Midbrain (tissue), 1 donor: ENCODE measurements around the gene PHACTR3.

ENCODE experiments used
- DNase-seq: peaks from one replicate; lab custom pipeline; 2025; lab: John Stamatoyannopoulos, UW

PHACTR3 gene

GRCh38 chr20:59751075-59751711 is 146.9 kb downstream of the PHACTR3 start:
- peak; percentile 86 for DNase-seq

DNA sequence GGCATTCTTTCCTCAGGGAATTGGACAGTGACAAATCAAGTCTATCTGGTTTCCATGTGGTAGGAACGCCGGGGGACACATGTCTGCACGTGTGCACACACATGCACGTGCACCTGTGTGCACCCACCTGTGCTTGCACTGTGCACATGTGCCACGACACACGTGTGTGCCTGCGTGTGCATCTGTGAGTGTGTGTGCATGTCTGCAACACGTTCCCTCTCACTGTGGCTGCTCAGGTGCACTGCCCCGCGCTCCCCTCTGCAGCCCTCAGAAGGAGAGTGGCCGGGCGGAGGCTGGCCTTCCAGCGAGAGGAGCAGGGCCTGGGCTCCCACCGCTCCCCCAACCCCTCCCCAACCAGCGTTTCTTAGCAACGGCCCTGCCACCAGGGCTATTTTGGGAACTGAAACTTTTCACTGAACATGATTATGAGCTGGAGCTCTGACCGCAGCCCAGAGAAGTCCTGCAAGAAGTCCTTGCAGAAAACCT is 147.8 kb downstream of the PHACTR3 start:
- DNase-seq = peak; percentile 43

DNA sequence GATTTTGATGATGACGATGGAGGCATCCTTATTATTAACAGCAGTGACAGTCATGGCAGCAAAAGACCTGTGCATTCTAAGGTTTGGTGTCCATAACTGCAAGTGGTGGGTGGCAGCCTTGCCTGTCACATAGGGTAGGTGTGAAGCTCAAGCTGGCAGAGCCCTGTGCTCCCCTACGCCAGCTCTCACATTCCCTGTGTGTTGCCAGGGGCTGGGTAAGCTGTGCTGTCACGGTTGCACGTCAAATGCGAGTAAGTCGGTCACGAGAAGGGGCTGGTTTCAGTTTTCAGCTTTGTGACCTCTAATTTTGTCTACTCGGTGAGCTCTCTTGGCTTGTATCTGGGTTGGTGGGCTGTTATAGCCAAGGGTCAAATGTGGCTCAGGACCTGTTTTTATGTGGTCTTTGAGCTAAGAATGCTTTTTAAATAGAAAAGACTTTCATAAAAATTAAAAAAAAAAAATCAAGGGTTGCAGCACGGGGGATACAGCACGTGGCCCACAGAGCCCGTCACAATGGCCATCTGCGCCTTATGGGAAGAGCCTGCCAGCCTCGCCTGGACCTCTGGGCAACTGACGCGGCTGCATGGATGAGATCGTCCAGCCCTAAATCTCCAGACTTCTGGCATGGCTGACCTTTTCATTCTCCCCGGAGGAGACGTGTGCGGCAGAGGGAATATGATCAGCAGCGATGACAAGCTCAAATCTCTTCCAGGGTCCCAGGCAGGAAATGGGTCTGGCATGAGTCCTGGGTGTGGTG is 148.5 kb downstream of the PHACTR3 start:
- no peak for DNase-seq

DNA sequence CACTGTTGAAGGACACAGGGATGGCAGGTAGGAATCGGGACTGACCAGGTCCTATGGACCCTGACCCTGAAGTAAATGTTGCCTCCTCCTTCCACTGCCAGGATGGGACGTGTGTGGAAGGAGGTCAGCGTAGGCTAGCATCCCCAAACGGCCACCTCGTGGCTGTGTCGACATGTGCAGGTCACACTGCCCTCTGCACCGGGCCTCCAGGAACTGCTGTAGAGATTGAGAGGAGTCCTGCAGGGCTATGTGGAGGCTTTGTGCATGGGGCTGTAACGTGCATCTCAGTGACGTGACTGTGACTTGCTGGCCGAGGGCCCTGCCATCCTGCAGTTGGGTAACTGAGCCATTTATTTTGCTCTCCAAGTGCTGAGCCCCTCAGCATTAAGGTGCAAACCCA is 149.5 kb downstream of the PHACTR3 start:
- DNase-seq = no peak

DNA sequence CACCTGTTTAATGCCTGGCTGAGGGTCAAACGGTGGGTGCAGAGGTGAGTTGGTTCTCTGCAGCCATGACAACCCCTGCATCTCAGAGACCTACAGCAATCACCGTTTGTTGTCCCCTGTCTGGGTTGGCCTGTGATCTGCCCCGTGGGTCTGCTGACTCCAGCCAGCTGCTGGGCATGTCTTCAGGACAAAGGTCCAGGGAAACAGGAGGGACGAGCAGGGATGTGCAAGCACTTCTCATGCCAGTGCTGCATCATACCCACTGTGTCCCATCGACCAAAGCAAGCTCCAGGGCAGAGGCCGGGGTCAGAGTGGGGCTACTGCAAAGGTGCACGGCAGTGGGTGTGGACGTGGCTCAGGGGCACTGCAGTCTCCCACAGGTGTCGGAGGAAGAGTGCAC is 150.2 kb downstream of the PHACTR3 start:
- DNase-seq = no peak

DNA sequence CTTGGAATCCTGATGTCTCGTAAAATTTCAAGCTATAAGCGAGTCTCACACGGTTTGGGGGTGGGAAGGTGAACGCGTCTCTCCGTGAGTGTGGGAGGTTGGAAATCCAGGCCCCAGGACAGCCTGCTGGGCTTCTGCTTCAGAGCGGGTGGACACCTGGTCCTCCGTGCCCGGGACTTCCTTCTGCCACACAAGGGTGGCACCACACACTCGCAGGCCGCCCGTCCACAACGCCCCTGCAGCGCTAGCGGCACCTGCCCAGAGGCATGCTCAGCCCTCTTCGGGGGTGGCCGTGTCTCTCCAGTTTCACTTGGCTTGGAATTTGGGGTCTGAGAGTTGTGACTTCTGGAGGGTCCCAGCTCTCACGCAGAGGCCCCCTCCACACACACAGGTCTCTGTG is 151.9 kb downstream of the PHACTR3 start:
- DNase-seq = no peak

- DNase-seq = no peak
Measured at GRCh38 chr20:59764037-59764436, 159.7 kb downstream of the PHACTR3 start.

GRCh38 chr20:59765599-59766177 is 161.3 kb downstream of the PHACTR3 start:
- no peak for DNase-seq

- DNase-seq = no peak
Measured at GRCh38 chr20:59767656-59768055, 163.3 kb downstream of the PHACTR3 start.

DNA sequence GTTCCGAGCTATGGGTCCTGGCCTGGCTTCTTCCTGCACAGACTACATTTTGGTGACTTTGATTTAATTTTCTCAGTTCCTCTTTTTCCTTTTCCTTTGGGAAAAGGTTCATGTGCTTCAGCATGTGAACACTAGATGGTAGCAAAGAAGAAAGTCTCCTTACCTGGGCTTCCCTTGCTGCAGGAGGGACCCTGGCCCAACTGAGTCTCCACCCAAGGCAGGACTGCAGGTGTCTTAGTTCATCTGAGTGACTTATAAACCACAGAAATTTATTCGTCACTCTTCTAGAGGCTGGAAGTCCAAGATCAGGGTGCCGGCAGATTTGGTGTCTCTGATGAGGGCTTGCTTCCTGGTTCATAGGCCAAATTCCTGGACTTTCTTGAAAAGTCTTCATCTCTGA is 165.9 kb downstream of the PHACTR3 start:
- DNase-seq = no peak

DNA sequence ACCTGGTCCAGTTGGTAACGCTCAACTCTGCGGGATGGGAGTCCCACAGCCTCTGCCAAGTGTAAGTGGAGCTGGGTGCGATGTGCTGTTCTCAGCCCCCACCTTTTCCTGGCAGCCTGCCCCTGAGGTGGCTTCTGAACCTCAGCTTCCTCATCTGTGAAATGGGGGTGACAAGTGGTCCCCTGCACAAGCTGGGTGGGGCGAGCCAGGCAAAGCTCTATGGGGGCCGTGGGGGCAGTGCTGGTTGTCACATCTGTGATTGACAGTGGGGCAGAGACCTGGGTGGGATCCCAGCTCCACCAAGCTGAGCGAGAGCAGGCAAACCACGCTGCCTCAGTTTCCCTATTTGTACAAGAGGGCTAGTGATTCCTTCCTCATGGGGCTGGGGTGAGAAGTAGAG is 166.5 kb downstream of the PHACTR3 start:
- no peak for DNase-seq

DNA sequence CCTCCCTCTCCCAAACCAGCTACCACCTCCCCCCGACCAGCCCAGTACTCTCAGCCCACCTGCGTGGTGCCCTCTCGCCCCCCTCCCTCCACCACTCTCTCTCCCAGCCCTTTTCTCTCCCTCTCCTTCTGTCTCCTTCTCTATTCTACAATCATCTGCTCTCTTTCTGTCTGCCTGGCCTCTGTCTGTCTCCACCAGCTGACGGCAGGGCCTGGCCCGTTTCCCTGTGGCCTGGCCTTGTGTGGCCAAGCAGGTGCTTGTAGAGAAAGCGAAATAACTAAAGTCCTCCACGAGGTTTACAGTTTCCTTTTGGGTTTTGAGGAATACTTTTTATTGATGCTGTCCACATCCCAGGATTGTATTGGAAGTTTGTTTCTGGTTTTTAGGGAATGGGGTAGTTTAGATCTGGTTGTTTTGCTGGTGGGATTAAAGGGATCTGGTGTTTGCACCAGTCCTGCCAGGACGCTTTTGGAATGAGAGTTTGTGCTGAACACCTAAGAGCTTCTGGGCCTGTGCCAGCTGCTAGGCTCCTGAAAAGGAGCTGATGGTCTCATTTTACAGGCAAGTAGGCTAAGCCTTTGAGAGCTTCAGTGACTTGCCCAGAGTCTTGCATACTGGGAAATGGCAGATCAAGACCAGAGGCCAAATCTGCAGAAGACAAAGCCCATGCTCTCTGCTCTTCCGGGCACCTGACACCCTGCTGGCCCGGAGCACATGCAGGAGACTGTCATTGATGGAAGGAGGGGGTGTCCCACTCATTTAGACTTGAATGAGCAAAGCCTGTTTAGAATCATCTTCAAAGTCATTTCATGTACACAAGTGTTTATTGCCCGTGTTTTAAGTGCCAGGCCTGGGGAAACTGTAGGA is 167.4 kb downstream of the PHACTR3 start:
- peak; percentile 9 for DNase-seq

DNA sequence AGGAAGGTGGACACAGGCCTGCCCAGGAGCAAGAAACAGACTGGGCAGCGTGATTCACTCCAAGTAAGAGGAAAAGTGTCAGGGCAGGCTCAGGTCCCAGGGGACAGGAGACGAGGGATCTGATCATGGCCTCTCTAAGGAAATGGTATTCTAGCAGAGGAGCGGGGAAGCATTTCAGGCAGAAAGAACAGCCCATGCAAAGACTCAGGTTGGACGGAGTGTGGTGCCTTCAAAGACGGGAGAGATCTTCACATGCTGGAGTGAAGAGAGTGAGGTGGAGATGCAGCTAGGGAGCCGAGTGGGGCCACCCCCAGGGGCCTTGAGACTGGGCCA is 168.0 kb downstream of the PHACTR3 start:
- no peak for DNase-seq

GRCh38 chr20:59772931-59773913 is 168.9 kb downstream of the PHACTR3 start:
- DNase-seq = no peak

DNA sequence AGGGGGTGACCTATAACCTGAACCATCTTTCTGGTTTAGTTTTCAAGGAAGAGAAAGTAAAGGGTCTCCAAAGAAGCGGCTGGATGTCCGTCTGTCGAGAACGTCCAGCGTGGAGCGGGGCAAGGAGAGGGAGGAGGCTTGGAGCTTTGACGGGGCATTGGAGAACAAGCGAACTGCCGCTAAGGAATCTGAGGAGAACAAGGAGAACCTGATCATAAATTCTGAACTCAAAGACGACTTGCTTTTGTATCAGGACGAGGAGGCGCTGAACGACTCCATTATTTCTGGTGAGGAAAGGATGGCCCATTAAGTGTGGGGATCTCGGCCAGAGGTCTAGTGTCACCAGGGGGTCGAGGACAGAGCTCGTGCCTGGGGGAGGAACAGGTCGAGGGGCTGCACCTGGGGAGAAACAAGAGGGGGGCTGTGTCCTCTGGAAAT is 169.9 kb downstream of the PHACTR3 start:
- no peak for DNase-seq

- DNase-seq = no peak
Measured at GRCh38 chr20:59774921-59775686, 170.8 kb downstream of the PHACTR3 start.

DNA sequence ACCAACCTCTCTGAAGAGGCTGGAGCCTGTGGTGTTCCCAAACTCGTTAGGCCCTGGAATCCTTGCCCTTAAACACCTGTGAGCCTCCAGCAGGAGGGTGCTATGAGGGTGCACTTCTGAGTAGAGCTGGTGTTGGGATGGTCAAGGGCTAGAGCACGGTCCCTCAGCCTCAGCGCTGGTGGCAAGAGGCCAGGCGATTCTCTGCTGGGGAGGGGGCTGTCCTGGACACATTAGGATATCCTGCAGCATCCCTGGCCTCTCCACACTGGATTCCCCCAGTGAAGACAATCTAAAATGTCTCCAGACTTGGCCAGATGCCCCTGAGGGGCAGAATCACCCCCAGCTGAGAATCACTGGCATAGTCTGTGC is 171.3 kb downstream of the PHACTR3 start:
- DNase-seq = no peak

- no peak for DNase-seq
Measured at GRCh38 chr20:59776059-59776603, 171.8 kb downstream of the PHACTR3 start.

DNA sequence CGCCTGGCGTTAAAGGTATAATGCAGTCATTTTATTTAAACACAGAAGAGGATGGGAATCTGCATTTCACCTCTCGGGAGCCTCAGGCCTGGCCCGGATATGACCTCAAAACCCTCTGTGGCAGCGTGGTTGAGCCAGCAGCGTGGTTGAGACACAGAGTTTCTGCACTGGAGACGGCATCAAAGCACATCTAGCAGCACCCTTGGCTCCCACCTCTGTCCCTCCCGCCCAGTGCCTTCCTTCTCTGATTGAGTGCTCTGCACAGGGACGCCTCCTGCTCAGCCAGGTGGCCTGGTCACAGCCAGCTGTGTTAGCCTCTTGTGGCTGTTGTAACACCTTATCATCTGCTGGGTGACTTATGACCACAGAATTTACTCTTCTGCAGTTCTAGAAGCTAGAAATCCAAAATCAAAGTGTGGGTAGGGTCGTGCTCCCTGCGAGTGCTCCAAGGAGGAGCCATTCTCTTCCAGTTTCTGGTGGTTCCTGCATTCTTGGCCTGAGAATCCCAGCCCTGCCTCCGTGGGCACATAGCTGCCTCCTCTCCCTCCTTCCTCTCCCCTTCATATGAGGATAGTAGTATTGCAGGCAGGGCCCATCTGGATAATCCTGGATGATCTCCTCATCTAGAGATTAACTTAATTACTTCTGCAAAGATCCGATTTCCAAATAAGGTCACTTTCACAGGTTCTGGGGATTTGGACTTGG is 172.4 kb downstream of the PHACTR3 start:
- no peak for DNase-seq
